Vagina (tissue), 2 donors: ENCODE measurements around the gene TASOR2. TPM values are rescaled to one million over a fixed set of nuclear protein-coding genes. Genes with fewer than 3 reads are reported as not detected.

Experiments
- DNase-seq, 2 donors: peaks; one replicate each; pipeline ENCODE4 v3.0.0-alpha.2; 2017; ENCODE audit errors: extremely low spot score in 2 of 2
- H3K27ac ChIP-seq: fragments of 200-600 bp; sonication (generic); one replicate; pipeline ENCODE4 v1.5.1; 2019
- H3K27me3 ChIP-seq: fragments of 200-600 bp; sonication (generic); one replicate; pipeline ENCODE4 v1.5.1; 2019
- H3K36me3 ChIP-seq, 2 donors: fragments of 200-600 bp; sonication (generic); one replicate each; pipeline ENCODE4 v1.5.1; 2017 to 2019
- H3K4me1 ChIP-seq: fragments of 200-600 bp; sonication (generic); one replicate; pipeline ENCODE4 v1.5.1; 2019
- H3K4me3 ChIP-seq, 2 donors: fragments of 200-600 bp; sonication (generic); 1 replicate in 1 of 2; 2 replicates in 1 of 2; pipeline ENCODE4 v1.5.1; 2016 to 2019
- H3K9me3 ChIP-seq: fragments of 200-600 bp; sonication (generic); one replicate; pipeline ENCODE4 v1.5.1; 2019
- CTCF ChIP-seq, 3 experiments: fragments of 450-650 bp in 2 of 3; fragments of 200-600 bp in 1 of 3; sonication (generic) in 1 of 3; IDR thresholded peaks; one replicate each; pipeline ENCODE4 v1.5.1; 2017 to 2019; ENCODE audit warnings: antibody characterized with exemption in 3 of 3, mild to moderate bottlenecking in 2 of 3, moderate library complexity in 2 of 3
- POLR2A ChIP-seq, 2 donors: fragments of 450-650 bp; IDR thresholded peaks; one replicate each; pipeline ENCODE4 v1.6.1; 2017; ENCODE audit warnings: antibody characterized with exemption in 2 of 2, mild to moderate bottlenecking in 2 of 2, moderate library complexity in 2 of 2
- POLR2AphosphoS5 ChIP-seq, 2 donors: sonication (generic); formaldehyde crosslinking; IDR thresholded peaks; one replicate each; pipeline ENCODE4 v1.9.0; 2017; ENCODE audit warnings: antibody characterized with exemption in 2 of 2, mild to moderate bottlenecking in 2 of 2, low read depth in 1 of 2; ENCODE audit not compliant: insufficient read depth in 1 of 2
- intact Hi-C: fragments of 100-400 bp; cut with DNase I; formaldehyde crosslinking; loops from one replicate; pipeline ENCODE4 v1.15.1; 2023
- total RNA-seq: library from RNA; depleted of rRNA; stranded (reverse); fragments of >200 nt; gene quantifications from one replicate; pipeline ENCODE4 v1.2.3, GENCODE V29; 2016

The TASOR2 gene
- total RNA-seq, 1 donor from 2014 or later: 51.6 TPM

- no peaks in the 10 kb centered on the region for H3K9me3 ChIP-seq
- H3K27ac ChIP-seq: no peak overlapping the region
- TF ChIP-seq POLR2A (IDR thresholded peaks at IDR 0.05) (no peak), CTCF (IDR thresholded peaks at IDR 0.05) (no peak), POLR2AphosphoS5 (IDR thresholded peaks at IDR 0.05; ENCODE audit: insufficient read depth in 1 of 2, low read depth in 1 of 2) (no peak)
- peaks cover 24% of the 10 kb centered on the region for H3K4me1 ChIP-seq
- DNase-seq: no peak
- H3K36me3 ChIP-seq: no peaks in the 10 kb centered on the region
- H3K4me3 ChIP-seq: no peak overlapping the region
- no peaks in the 10 kb centered on the region for H3K27me3 ChIP-seq
- intact Hi-C loops: loop anchor here (10.0 kb wide), 1 partner anchor 132 kb away; the partner anchor contains the start of gene GDI2
Observed at GRCh38 chr10:5683065-5683464, 1.6 kb upstream of the TASOR2 start.

GRCh38 chr10:5684971-5685763 lies 529 bp downstream of the TASOR2 start:
- Histone ChIP-seq H3K27ac (peak overlapping the region; percentile 86), H3K4me1 (peaks cover 24% of the 10 kb centered on the region), H3K4me3 (peak overlapping the region; percentile 85 to 90), H3K36me3 (no peaks in the 10 kb centered on the region), H3K9me3 (no peaks in the 10 kb centered on the region), H3K27me3 (no peaks in the 10 kb centered on the region)
- no peak for DNase-seq
- intact Hi-C loops: loop anchor here (10.0 kb wide), 1 partner anchor 130 kb away; the partner anchor contains the start of gene GDI2
- TF ChIP-seq POLR2AphosphoS5 (IDR thresholded peaks at IDR 0.05; ENCODE audit: insufficient read depth in 1 of 2, low read depth in 1 of 2) (peak in 1 of 2 donors; percentile 7), POLR2A (IDR thresholded peaks at IDR 0.05) (no peak)

GRCh38 chr10:5685764-5686240 lies 1.2 kb downstream of the TASOR2 start:
- peaks cover 24% of the 10 kb centered on the region for H3K4me1 ChIP-seq
- intact Hi-C loops: loop anchor here (10.0 kb wide), 1 partner anchor 129 kb away; the partner anchor contains the start of gene GDI2
- H3K36me3 ChIP-seq: no peaks in the 10 kb centered on the region
- no peaks in the 10 kb centered on the region for H3K27me3 ChIP-seq
- H3K4me3 ChIP-seq: peak overlapping the region; percentile 85 to 90
- DNase-seq: no peak
- H3K27ac ChIP-seq: peak overlapping the region; percentile 86
- H3K9me3 ChIP-seq: no peaks in the 10 kb centered on the region
- no peak for TF ChIP-seq CTCF (IDR thresholded peaks at IDR 0.05)
- TF ChIP-seq POLR2AphosphoS5 (IDR thresholded peaks at IDR 0.05; ENCODE audit: insufficient read depth in 1 of 2, low read depth in 1 of 2): no peak
- no peak for TF ChIP-seq POLR2A (IDR thresholded peaks at IDR 0.05)

- Histone ChIP-seq H3K27ac (no peak overlapping the region), H3K9me3 (no peaks in the 10 kb centered on the region), H3K4me3 (no peak overlapping the region), H3K4me1 (peaks cover 47% of the 10 kb centered on the region), H3K27me3 (no peaks in the 10 kb centered on the region), H3K36me3 (no peaks in the 10 kb centered on the region)
- intact Hi-C loops: loop anchor here (10.0 kb wide), 1 partner anchor 126 kb away; the partner anchor contains the start of gene GDI2
- no peak for TF ChIP-seq POLR2A (IDR thresholded peaks at IDR 0.05)
- no peak for TF ChIP-seq POLR2AphosphoS5 (IDR thresholded peaks at IDR 0.05; ENCODE audit: insufficient read depth in 1 of 2, low read depth in 1 of 2)
- TF ChIP-seq CTCF (IDR thresholded peaks at IDR 0.05): no peak
- no peak for DNase-seq
Observed at GRCh38 chr10:5688587-5688986, 3.9 kb downstream of the TASOR2 start.

- no peak overlapping the region for H3K27ac ChIP-seq
- H3K4me1 ChIP-seq: peaks cover 49% of the 10 kb centered on the region
- H3K4me3 ChIP-seq: no peak overlapping the region
- H3K9me3 ChIP-seq: no peaks in the 10 kb centered on the region
- H3K36me3 ChIP-seq: no peaks in the 10 kb centered on the region
- no peaks in the 10 kb centered on the region for H3K27me3 ChIP-seq
- no peak for DNase-seq
- intact Hi-C loops: no loop called here
- TF ChIP-seq POLR2AphosphoS5 (IDR thresholded peaks at IDR 0.05; ENCODE audit: insufficient read depth in 1 of 2, low read depth in 1 of 2) (no peak), CTCF (IDR thresholded peaks at IDR 0.05) (no peak), POLR2A (IDR thresholded peaks at IDR 0.05) (no peak)
Observed at GRCh38 chr10:5691786-5692185, 7.1 kb downstream of the TASOR2 start.
